Activated naive CD4-positive, alpha-beta T cell treated with anti-CD3 and anti-CD28 coated beads, Interleukin-2, amount 50 U/mL, for 16 hours (primary cell): ENCODE measurements around the gene CLTCL1.
"Not testable (repeated sequence)": the region's sequence is repeated elsewhere in the genome, so short reads cannot be mapped to it uniquely, and the experiment has no call there.

Experiments used
- DNase-seq: peaks from one replicate; pipeline ENCODE4 v3.0.0-alpha.2; 2020

Gene CLTCL1

DNA sequence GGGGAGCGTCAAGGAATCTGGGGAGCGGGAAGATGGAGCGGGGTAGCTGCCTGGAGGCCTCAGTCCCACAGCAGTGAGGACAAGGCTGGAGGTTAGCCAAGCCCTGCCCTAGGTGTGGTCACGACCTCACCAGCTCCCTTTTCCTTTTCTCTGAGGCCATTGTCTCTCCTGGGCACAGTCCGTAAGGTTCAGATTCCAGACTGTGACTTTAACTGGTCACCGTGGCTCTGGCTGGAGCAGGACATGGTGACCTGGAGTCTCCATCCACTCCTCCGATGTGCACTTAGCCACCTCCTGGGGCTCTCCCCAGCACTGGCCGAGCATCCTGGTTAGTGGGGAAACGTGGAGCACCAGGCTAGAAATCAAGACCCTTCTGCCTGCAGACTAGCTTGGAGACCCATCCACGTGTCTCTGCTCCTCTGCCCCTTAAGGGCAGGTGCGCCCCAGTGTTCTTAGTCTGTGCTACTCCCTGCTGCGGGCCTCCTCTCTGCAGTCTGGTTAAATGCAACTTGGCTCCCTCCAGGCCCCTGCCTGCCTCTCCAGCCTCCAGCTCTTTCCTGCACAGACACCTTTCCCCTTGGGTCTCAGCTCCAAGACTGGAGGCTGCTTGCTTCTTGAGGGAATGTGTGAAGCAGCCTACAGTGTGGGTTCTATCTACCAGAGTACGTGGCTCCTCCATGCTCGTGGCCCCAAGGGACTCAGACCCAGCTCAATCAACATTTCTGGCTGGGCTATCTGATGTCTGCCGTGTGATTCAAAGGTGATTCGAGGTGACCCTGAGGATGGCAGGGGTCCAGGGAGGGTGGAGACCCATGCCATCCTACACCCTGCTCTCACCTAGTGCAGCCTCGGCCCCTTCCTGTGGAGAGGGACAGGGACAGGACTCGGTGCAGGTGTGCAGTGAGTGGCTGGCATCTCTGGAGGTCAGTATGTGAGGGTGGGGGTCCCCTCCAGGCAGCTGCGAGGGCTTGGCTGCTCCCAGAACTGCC, 118.2 kb downstream of the CLTCL1 start:
- no peak for DNase-seq

- no peak for DNase-seq
These were observed 119.1 kb downstream of the CLTCL1 start for GRCh38 chr22:19172213-19173046.

GRCh38 chr22:19169947-19170318, 121.6 kb downstream of the CLTCL1 start:
- no peak for DNase-seq

DNA sequence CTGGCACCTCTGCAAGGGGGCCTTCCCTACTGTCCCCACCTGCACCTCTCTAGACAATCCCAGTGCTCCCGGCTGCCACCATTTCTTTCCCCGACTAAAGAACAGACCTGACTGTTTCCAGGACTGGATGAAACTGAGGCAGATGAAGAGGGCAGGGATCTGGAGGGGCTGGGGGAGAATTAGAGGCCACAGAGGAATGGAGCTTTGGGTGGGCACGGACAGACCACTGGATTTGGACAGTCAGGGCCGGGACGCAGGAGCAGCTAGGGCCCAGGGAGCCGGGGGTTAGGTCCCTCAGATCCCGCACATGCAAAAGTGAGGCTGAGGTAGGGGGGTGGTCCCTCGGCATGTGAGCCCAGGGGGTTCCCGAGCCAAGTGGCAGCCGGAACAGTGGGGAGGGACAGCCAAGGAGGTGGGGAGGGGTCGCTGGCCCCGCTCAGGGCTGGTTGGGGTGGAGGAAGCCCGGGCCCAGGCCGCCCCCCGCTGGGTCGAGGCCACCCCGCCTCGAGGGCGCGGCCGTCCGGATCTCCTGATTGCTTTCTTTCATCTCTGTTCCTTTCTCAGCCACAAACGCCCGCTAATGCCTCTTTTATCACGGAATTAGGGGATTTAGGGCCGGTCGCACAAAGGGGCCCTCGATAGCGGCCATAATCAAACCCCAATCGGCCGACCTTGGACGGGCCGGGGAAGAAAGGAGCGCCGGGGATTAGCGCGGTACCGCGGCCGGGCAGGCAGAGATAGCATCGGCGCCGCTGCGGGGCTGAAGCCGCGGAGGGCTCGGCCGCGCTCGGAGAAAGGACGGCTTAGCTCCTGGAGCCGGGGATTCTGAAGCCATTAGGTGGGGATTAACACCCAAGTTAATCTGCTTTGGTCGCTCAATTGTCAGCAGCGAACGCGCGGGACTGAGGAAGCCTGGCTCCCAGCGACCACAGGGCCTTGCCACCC, 122.2 kb downstream of the CLTCL1 start:
- no peak for DNase-seq

GRCh38 chr22:19168088-19168890, 123.2 kb downstream of the CLTCL1 start:
- no peak for DNase-seq

- no peak for DNase-seq
These were observed 124.2 kb downstream of the CLTCL1 start for GRCh38 chr22:19167106-19167869.

DNA sequence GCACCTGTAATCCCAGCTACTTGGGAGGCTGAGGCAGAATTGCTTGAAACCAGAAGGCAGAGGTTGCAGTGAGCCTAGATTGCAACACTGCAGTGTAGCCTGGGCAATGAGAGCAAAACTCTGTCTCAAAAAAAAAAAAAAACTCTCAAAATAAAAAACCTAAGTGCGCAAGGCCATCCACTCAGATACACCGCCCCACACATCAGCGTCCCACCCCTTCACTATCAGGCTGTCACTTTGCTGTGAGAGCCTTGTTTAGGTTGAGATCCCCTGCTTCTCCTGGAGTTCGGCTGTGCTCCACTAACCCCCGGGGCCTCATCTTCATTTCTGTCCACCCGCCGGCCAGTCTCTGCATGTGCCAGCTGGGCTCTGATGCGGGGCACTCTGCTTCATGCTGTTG, 125.1 kb downstream of the CLTCL1 start:
- no peak for DNase-seq

DNA sequence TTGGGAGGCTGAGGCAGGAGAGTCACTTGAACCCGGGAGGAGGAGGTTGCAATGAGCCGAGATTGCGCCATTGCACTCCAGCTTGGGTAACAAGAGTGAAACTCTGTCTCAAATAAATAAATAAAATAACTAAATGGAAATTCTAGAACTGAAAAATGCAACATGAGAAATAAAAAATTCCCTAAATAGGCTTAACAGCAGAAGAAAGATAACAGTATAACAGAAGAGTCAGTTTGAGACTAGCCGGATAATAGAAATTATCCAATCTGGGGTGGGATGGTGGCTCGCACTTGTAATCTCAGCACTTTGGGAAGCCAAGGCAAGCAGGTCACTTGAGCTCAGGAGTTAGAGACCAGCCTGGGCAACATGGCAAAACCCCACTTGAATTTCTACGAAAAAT, 127.1 kb downstream of the CLTCL1 start:
- DNase-seq: no peak

DNA sequence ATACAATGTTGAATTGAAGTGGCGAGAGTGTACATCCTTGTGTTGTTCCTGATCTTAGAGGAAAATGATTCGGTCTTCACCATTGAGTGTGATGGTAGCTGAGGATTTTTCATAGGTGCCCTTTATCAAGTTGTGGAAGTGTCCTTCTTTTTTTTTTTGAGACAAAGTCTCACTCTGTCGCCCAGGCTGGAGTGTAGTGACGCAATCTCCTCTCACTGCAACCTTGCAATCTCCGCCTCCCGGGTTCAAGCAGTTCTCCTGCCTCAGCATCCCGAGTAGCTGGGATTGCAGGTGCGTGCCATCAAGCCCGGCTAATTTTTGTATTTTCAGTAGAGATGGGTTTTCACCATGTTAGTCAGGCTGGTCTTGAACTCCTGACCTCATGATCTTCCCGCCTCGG, 132.9 kb downstream of the CLTCL1 start:
- DNase-seq: not testable (repeated sequence)

DNA sequence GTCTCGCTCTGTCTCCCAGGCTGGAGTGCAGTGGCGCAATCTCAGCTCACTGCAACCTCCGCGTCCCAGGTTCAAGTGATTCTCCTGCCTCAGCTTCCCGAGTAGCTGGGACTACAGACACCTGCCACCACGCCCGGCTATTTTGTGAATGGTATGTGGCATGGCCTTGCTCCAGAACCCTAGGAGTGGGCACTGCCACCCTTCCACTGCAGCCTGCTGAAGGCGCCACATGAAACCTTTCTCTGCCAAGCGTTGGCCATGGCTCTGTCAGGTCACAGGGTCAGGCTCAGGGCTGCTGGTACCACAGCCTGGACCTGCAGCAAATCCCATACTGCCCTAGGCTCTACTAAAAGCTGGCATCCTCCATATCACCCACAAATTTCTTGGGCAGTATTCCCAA, 135.4 kb downstream of the CLTCL1 start:
- not testable (repeated sequence) for DNase-seq

- DNase-seq: no peak
These were observed 138.3 kb downstream of the CLTCL1 start for GRCh38 chr22:19152942-19153883.

GRCh38 chr22:19151329-19152191, 140.0 kb downstream of the CLTCL1 start:
- DNase-seq: no peak

DNA sequence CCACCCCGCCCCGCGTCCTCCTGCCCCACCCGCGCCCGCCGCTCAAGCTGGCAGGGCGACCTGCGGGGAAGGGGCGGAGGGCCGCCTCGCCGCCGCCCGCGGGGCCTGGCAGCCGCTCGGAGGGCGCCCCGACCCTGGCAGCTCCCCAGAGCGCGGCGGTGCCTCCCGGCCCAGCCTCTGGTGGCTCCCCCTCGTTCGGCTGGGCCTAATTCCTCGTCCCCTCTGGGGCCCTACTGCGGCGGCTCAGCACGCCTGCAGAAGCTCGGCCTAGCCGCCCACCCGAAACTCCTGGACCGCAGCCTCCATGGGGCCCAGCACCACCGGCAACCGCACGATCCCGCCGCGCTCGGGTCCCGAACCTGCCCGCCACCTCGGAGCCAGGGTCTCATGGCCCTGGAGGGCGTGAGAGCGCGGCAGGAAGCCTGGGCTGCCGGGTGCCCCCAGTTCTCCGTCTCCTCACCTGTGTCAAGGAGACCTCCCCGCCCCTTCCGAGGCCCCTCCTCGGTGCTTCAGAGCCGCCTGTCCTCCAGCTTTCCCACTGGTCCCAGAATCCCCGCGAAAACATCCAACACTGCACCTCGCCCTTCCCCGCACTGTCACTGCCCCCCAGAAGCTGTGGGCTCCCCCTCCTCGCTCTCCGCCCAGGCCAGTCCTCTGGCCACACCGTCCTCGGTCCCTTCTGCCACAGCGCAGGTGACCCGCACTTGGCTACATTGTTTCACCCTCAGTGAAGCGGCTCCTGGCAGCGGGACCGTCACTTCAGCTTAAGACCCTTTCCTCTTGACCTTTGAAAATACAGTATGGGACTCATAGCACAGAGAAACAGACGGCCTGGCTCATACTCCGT, 140.8 kb downstream of the CLTCL1 start:
- no peak for DNase-seq

DNA sequence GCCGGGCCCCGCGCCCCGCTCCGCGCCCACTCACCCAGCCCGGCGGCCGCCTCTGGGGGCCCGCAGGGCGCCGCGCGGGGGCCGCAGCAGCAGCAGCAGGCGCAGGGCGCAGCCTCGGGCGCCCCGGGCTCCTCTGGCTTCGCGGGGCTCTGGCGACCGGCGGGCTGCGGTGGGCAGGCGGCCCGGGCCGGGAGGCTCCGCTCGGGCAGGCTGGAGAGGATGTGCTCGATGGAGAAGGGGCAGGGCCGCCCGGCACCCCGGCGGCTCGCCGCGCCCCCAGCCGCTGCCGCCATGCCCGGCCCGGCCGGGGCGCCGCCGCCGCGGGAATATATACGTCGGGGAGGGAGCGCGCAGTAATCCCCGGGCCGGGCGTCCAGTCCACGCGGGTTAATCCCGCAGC, 141.5 kb downstream of the CLTCL1 start, which contains the start of gene GSC2:
Gene GSC2 (minus strand): TSS at position 302 of the 400 bp plus-strand sequence. CDS start 9 bp downstream, at position 293.
- no peak for DNase-seq

- DNase-seq: peak; percentile 38
These were observed 142.3 kb downstream of the CLTCL1 start for GRCh38 chr22:19149047-19149883.

DNA sequence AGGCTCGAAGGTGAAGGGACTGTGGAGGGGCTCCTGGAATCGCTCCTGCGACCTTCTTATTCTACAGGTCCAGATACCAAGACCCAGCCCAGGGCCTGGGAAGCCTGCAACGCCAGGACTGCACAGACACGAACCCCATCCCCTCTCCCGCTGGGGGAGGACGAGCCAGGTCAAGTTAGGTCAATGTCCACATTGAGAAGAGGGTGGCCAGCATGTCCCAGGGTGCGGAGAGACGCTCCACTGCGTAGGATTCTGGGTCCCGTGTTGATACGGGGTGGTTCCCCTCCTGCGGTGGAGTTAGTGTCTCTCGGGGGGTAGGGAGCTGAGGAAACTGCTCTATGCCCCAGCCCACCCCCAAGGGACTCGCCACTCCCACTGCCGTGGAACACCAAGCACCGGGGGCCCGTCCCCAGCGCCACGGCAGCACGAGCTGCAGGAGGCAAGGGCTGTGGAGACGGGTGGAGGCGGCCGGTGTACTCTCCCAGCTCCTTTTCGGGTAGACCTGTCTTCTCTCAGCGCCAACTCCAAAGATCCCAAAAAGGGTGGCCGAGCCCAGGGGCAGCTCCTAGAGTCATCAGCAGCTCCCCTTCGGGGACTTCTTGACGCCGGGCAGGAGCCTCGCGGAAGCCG, 143.0 kb downstream of the CLTCL1 start:
- no peak for DNase-seq
